Inferior parietal cortex (tissue), 1 donor: ENCODE results near the gene ZMAT2.
"Not testable (repeated sequence)": the region's sequence is repeated elsewhere in the genome, so short reads cannot be mapped to it uniquely, and the experiment has no call there.

Experiments used
- DNase-seq: peaks from one replicate; pipeline ENCODE4 v3.0.0-alpha.2; 2016; ENCODE audit errors: extremely low spot score

Gene ZMAT2

DNA sequence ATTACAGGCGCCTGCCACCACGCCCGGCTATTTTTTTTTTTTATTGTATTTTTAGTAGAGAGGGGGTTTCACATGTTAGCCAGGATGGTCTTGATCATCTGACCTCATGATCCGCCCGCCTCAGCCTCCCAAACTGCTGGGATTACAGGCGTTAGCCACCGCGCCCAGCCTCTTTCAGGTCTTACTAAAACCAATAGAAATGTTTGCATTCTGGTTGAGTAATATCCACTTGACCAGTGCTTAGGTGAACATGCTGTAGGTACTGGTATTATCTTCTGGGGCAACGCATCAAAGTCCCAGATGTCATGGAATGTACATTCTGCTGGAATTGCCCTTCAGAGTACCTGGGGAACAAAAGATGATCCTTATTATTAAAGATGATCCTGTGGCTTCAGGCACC, 8.5 kb downstream of the ZMAT2 start:
- not testable (repeated sequence) for DNase-seq

DNA sequence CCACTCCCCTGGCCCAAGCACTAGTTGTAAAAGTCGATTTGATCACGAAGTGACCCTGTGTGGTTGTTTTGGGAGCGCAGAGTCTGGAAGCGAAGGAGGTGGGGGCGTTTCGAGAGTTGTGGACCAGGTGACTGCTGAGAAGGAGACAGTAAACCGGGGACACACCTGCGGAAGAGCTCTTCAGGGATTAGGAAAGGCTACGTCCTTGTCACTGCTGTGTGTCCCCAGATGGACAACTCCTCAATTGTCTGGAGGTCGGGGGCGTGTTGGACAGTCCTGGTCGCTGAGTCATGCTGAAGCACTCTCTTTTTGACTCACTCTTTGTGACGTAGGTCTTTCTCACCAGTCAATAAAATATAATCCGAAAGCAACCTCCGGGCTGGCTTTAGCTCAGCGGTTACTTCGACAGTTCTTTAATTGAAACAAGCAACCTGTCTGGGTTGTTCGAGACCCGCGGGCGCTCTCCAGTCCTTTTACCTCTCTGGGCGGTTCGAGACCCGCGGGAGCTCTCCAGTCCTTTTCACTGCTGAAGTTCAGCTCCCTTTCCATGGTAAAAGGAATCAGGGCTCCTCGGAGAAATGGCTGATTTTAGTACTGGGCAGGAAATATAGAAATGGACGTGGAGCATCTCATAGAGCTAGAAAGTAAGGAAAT, 10.8 kb downstream of the ZMAT2 start:
- peak; percentile 84 for DNase-seq

DNA sequence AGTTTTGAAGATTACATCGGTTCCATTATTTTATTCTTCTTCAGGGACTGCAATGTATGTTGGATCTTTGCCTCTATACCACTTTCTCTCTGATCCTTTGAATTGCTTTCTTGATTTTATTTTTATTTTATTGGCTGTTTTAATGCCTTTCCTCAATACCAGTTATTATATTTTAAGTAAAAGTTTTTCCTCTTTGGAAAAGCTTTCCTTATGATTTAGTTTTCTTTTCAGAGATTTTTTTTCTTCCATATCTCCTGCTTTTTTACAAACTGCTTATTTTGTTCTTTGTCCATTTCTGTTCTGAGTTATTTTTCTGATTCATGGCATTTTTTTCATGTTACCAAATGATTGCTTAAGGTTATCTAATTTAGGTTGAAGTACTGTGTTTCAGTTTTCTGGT, 11.5 kb downstream of the ZMAT2 start:
- no peak for DNase-seq

DNA sequence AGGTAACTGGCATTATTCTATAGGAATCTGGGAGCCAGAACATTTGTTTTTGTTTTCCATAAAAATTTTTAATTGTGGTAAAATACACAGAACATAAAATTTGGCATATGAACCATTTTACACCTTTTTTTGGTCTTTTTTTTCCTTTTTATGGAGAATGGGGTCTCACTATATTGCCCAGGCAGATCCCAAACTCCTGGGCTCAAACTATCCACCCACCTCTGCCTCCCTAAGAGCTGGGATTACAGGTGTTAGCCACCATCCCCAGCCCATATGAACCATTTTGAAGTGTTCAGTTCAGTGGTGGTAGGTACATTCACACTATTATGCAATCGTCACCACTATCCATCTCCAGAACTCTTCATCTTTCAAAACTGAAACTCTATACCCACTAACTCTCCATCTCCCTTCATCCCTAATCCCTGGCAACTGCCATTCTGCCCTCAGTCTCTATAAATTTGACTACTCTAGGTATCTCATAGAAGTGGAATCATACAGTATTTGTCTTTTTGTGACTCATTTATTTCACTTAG, 13.4 kb downstream of the ZMAT2 start:
- DNase-seq = no peak

DNA sequence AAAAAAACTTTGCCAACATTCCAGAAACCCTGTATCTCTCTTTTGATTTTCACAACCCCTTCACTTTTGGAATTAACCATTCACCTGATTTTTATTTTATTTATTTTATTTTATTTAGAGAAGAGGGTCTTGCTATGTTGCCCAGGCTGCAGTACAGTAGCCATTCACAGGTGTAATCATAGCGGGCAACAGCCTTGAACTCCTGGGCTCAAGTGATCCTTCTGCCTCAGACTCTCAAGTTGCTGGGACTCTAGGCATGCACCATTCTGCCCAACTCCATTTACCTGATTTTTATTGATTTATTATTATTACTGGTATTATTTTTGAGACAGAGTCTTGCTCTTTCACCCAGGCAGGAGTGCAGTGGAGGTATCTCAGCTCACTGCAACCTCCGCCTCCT, 16.0 kb downstream of the ZMAT2 start:
- not testable (repeated sequence) for DNase-seq

DNA sequence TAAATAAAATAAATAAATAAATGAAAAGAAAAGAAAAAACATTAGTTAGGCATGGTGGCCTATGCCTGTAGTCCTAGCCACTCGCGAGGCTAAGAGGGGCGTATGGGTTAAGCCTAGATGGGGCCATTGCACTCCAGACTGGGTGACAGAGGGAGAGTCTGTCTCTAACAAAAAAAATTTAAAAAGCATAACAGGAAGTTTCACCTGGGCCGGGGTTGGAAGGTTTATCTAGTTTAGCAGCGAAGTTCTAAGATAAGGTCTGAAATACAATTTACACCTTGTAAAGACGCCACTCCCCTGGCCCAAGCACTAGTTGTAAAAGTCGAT, 18.0 kb downstream of the ZMAT2 start:
- no peak for DNase-seq

DNA sequence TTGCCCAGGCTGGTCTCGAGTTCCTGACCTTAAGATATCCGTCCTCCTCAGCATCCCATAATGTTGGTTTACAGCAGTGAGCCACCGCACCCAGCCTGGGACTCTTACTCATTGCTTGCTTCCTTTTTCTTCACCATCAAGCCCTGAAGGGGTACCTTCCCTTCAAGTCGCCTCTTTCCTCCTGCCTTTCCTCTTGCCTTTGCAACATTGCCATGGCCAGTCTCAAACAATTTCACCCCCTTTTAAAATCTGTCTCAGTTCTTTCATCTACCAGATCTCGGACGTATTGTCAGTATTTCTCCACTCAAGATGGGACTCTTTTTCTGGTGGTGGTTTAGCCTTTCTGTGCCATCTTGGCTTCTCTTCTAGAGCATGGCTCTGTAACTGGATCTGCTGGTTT, 20.5 kb downstream of the ZMAT2 start:
- not testable (repeated sequence) for DNase-seq

DNA sequence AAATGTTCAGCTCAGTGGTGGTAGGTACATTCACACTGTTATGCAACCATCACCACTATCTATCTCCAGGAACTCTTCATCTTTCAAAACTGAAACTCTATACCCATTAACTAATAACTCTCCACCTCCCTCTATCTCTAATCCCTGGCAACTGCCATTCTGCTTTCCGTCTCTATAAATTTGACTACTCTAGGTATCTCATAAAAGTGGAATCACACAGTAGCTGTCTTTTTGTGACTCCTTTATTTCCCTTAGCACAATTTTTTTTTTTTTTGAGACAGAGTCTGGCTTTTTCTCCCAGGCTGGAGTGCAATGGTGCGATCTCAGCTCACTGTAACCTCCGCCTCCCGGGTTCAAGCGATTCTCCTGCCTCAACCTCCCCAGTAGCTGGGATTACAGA, 21.1 kb downstream of the ZMAT2 start:
- not testable (repeated sequence) for DNase-seq

DNA sequence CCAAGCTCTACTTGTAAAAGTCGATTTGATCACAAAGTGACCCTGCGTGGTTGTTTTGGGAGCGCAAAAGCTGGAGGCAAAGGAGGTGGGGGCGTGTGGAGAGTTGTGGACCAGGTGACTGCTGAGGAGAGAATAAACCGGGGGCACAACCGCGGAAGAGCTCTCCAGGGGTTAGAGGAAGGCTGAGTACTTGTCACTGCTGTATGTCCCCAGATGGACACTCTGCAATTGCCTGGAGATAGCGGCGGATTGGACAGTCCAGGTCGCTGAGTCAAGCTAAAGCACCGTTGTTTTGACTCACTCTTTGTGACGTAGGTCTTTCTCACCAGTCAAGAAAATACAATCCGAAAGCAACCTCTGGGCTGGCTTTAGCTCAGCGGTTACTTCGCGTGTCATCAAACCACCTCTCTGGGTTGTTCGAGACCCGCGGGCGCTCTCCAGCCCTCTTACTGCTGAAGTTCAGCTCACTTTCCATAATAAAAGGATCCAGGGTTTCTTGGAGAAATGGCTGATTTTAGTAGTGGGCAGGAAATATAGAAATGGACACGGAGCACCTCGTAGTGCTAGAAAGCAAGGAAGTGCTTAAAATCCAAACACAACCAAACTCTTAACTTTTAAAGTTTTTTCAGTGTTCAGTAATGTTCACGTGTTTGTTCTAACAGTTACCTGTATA, 25.7 kb downstream of the ZMAT2 start:
- peak; percentile 54 for DNase-seq

DNA sequence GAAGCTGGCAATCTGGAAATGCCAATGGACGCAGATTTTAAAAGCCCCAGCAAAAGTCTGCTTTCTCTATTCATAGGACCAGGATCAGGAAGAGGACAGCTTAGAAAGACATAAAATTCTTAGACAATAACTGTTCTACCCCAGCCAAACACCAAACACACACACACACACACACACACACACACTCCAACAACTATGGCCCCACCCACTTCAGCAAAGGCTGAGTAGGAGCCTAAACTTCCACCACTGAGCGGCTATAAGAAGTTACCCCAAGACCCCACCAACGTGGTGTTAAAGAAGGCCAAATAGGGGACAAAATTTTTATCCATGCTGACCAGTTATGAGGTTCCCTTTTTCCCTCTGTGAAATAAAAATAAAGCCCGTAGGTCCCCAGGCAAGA, 32.9 kb downstream of the ZMAT2 start:
- no peak for DNase-seq

DNA sequence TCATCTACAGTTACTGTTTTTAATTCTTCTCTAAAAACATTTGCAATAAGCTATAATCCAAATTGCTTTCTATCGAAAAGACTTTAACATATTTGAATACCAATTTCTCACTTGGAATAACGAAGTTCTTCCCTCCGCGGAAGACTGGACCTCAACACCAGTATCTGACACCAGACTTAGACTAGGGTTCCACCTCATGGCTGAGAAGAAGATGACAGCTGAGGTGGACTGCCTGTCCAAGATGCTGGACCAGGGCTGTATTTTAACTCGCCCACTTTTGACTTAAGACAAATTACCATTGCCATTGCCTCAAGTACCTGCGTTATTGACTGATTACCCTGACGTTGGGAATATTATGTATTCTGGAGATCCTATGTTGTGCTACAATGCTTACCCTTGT, 34.1 kb downstream of the ZMAT2 start:
- DNase-seq = no peak

DNA sequence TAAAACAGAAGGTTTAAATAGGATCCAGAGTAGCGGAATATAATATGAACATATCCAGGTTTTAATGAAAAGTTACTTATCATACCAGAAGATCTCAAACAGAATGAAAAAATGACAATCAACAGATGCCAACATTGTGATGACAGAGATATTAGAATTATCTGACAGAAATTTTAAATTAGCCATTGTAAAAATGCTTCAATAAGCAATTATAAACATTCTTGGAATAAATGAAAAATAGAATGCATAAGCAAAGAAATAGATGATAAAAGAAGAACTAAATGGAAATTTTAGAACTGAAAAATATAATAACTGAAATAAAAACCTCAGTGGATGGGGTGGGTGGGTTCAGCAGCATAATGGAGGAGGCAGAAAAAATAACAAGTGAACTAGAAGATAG, 37.2 kb downstream of the ZMAT2 start:
- DNase-seq = no peak

DNA sequence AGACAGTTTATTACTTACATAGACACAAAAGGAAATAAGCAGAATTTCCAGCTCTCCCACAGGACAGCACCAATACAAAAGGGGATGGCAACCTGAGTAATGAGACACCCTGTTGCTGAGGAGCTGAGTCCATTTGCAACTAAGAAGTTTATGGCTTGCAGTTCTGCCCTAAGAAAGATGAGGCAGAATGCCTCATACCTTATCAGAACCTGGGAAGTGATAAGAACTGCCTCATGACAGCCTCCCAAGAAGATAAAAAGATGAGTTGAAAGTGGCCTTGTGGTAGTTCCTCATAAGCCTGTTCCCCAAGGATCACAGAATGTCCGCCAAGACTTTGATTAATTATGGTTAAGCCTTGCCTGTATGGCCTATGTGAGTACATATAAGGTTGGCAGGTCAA, 41.7 kb downstream of the ZMAT2 start:
- no peak for DNase-seq

DNA sequence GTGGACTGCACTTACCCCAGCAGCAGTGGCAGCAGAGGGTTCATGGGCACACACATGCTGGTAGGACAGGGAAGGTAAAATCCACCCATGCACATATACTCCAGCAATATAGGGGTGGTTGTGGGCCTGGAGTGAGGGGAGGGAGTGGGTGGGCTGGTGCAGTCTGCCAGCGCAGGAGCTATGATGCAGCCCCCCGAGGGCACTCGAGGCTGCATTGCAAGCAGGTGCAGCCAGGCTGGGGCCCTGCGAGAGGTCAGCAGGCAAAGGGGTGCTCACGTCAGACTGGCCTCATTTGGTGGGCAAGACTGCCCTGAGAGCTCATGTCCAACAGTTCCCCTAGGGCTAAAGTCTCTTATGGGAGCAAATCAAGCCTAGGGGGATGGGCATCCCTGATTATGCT, 53.3 kb downstream of the ZMAT2 start:
- DNase-seq = no peak
